ENCODE measurements around the gene SMIM36. TPM values are rescaled to one million over a fixed set of nuclear protein-coding genes. Genes with fewer than 3 reads are reported as not detected.
"Not testable (repeated sequence)": the region's sequence is repeated elsewhere in the genome, so short reads cannot be mapped to it uniquely, and the experiment has no call there.

SMIM36 gene
- total RNA-seq, 1 donor from 2014 or later: not detected

- DNase-seq: no peak
- no peak for ATAC-seq (ENCODE audit: poor library complexity)
- intact Hi-C loops (cut with DNase I): loop anchor here (10.0 kb wide), 1 partner anchor 104 kb away; no protein-coding TSS in a partner anchor
These were observed 7.3 kb upstream of the SMIM36 start for GRCh38 chr17:55518510-55518909.

- intact Hi-C loops (cut with DNase I): loop anchor here (5.0 to 10.0 kb wide), 3 partner anchors 99 to 522 kb away; no protein-coding TSS in a partner anchor
- ATAC-seq (ENCODE audit: poor library complexity) (peak; percentile 91), DNase-seq (peak; percentile 69)
These were observed 2.8 kb upstream of the SMIM36 start for GRCh38 chr17:55513885-55514590.

DNA sequence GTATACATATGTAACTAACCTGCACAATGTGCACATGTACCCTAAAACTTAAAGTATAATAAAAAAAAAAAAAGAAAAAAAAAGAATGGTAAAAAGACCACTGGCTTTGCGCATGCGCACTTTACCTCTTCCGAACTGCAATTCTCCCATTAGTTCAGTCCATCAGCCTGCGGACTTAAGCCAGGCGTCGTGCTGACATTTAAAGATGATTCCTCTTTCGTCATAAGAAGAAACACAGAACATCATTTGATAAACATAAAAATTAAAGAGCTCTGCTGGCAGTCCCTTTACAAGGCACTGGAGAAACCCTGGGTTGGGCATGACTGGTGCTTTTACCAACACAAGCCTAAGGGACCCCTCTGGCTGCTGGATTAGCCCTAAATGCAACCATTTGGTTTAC lies 3.6 kb downstream of the SMIM36 start:
- DNase-seq; ATAC-seq (ENCODE audit: poor library complexity); intact Hi-C loops (cut with DNase I): not testable (repeated sequence)

GRCh38 chr17:55501626-55502025 lies 9.6 kb downstream of the SMIM36 start:
- DNase-seq; ATAC-seq (ENCODE audit: poor library complexity); intact Hi-C loops (cut with DNase I): not testable (repeated sequence)

GRCh38 chr17:55500103-55500502 lies 11.1 kb downstream of the SMIM36 start:
- ATAC-seq (ENCODE audit: poor library complexity) (peak; percentile 35), DNase-seq (no peak)
- intact Hi-C loops (cut with DNase I): no loop called here

DNA sequence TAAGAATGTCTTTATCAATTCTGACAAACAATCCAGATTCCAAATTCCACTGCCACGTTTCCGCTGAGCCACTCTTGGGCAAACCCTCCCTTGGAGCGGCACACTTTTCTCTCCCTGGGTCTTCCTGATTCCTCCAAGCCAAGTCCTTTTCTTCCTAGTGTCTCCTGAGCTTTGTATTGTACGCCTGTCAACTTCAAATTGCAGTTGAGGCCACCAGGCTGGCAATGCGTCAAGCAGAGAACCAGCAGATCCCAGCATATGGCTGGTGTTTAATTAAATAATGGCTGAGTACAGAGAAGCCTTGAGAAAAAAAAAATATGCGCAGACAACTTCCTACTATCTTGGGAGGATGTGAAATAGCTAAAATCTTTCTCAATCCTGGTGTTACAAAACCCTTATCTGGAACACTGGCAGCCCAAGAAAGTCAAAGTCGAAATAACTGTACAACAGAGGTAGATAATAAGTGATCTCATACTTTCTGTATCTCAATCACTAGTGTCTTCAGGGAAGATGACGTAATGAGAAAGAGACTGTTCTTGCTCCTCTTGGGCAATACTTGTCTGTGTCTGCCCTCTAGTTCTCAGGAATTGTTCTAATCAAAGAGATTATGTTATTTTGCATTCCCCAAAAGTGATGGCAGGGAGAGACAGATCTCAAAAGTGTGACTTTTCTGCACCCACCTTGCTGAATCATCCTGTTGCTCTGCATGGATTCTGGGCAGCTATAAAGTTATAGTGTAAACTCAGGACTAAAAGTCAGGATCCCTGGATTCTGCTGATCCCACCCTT lies 15.0 kb downstream of the SMIM36 start:
- ATAC-seq (ENCODE audit: poor library complexity): peak; percentile 86
- peak; percentile 55 for DNase-seq
- intact Hi-C loops (cut with DNase I): no loop called here

DNA sequence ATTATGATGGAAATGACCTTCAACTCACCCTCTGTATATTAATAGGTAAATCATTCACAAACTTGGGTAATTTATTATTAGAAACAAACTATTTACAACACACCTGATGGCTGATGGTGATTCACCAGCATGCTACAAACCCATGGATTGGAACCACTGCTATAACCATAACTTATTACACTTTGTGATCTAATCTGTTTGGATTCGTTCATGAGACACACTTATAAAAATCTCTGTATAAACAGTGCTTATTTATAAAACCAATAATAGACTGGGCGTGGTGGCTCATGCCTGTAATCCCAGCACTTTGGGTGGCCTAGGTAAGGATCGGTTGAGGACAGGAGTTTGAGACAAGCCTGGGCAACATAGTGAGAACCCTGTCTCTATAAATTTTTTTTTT lies 16.0 kb downstream of the SMIM36 start:
- ATAC-seq (ENCODE audit: poor library complexity): no peak
- intact Hi-C loops (cut with DNase I): no loop called here
- no peak for DNase-seq

- ATAC-seq (ENCODE audit: poor library complexity) (no peak), DNase-seq (no peak)
- intact Hi-C loops (cut with DNase I): no loop called here
These were observed 18.4 kb downstream of the SMIM36 start for GRCh38 chr17:55492781-55493341.

- no peak for DNase-seq
- no peak for ATAC-seq (ENCODE audit: poor library complexity)
- intact Hi-C loops (cut with DNase I): no loop called here
These were observed 20.9 kb downstream of the SMIM36 start for GRCh38 chr17:55490376-55490775.

DNA sequence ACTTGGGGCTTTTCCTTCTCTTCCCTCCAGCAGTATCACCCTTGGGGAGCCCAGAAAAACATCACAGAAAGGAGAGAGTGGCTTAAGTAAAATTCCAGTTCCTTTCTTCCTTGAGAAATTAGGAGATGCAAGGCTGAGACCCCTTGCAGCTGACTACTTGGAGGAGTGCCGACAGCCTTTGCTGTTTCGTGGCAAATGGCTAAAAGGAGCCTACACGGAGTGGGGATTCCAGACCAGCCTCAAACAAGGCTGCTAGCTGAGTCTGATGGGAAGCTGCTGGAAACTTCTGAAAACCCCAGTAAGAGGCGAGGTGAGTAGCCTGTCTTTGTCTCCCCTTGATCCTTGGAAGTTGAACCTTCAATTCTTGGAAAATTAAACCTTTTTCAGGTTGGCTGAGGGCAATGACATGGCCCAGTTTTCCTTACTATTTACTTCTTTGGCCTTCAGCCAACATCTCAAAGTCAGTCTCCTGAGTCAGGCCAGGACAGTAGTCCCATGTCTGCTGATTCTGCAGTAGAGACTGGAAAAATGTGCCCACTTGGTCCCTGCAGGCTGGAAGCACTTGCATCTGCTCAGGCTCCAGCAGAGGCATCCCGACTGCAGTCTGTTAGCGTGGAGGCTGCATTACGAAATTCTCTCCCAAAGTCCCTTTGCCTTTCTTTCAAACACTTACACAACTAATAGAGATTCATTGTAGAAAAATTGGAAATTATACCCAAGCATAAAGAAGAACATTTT lies 23.4 kb downstream of the SMIM36 start:
- DNase-seq (no peak), ATAC-seq (ENCODE audit: poor library complexity) (peak; percentile 31)
- intact Hi-C loops (cut with DNase I): no loop called here

- no peak for DNase-seq
- intact Hi-C loops (cut with DNase I): no loop called here
- ATAC-seq (ENCODE audit: poor library complexity): no peak
These were observed 26.7 kb downstream of the SMIM36 start for GRCh38 chr17:55484575-55484974.

- ATAC-seq (ENCODE audit: poor library complexity) (no peak), DNase-seq (no peak)
- intact Hi-C loops (cut with DNase I): no loop called here
These were observed 28.5 kb downstream of the SMIM36 start for GRCh38 chr17:55482591-55483389.

GRCh38 chr17:55480631-55481315 lies 30.5 kb downstream of the SMIM36 start:
- intact Hi-C loops (cut with DNase I): no loop called here
- DNase-seq: no peak
- ATAC-seq (ENCODE audit: poor library complexity): no peak

GRCh38 chr17:55479903-55480302 lies 31.3 kb downstream of the SMIM36 start:
- DNase-seq (no peak), ATAC-seq (ENCODE audit: poor library complexity) (peak; percentile 95)
- intact Hi-C loops (cut with DNase I): no loop called here

GRCh38 chr17:55478971-55479370 lies 32.3 kb downstream of the SMIM36 start:
- DNase-seq (no peak), ATAC-seq (ENCODE audit: poor library complexity) (no peak)
- intact Hi-C loops (cut with DNase I): no loop called here

DNA sequence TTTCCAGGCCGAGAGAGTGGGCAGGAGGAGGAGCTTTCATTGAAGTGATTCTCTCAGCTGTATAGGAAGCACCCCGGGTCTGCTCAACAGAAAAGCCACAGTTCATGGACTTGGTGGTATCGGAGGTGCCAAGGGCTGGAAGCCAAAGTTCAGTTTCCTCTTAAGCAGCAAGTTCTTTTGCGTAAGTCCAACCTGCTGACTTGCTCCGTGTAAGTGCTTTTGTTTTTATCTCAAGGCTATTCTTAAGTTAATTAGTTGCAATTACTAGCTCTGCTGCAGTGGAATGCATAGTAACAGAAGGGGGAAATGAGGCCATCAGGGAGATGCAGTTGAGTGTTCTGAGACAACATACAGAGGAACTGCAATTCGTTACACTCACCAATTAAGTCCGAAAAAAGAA lies 44.6 kb downstream of the SMIM36 start:
- ATAC-seq (ENCODE audit: poor library complexity) (peak; percentile 83), DNase-seq (no peak)
- intact Hi-C loops (cut with DNase I): no loop called here

DNA sequence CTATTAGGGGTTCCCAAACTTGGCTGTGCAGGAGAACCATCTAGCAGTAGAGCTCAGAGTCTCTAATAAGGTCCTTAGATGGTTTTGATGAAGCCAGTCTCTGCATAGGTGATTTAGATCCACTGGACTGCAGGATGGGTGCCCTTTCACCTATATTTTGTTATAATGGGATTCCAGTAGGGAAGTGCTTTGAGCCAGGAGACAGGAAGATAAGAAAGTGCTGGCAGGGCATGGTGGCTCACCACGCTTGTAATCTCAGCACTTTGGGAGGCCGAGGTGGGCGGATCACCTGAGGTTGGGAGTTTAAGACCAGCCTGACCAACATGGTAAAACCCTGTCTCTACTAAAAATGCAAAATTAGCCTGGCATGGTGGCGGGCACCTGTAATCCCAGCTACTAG lies 45.5 kb downstream of the SMIM36 start:
- DNase-seq; intact Hi-C loops (cut with DNase I): not testable (repeated sequence)
- ATAC-seq (ENCODE audit: poor library complexity): peak; percentile 85

DNA sequence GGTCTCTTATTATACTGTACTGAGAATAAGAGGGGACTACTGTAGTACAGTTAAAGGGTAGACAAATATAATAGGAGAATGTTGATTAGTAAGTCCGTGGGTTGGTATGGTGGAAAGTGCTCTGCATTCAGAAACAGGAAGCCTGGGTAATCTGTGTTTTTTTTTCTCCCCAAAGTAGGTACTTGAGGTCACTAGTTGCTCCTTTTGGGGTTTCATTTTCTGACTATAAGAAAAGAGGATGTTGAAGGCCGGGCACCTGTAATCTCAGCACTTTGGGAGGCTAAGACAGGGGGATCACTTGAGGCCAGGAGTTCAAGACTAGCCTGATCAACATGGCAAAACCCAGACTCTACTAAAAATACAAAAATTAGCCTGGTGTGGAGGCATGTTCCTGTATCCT lies 47.7 kb downstream of the SMIM36 start:
- intact Hi-C loops (cut with DNase I): no loop called here
- no peak for ATAC-seq (ENCODE audit: poor library complexity)

More for the DNA sequence above, 47.7 kb downstream of the SMIM36 start:
- no peak for DNase-seq

Data from Right ventricle myocardium superior (tissue), 1 donor.